Testis (tissue), 2 donors: ENCODE measurements around the gene TNPO3.

ENCODE experiments used
- POLR2A ChIP-seq: fragments of 450-650 bp; IDR thresholded peaks from one replicate; pipeline ENCODE4 v1.6.1; 2017; ENCODE audit warnings: antibody characterized with exemption, mild to moderate bottlenecking, moderate library complexity
- TF ChIP-seq, protein P1 (sequence below), 3 experiments: fragments of 450-650 bp in 2 of 3; fragments of 200-600 bp in 1 of 3; sonication (generic) in 1 of 3; IDR thresholded peaks; one replicate each; pipeline ENCODE4 v1.5.1; 2016 to 2019; ENCODE audit warnings: antibody characterized with exemption in 3 of 3, mild to moderate bottlenecking in 2 of 3, moderate library complexity in 1 of 3

DNA sequence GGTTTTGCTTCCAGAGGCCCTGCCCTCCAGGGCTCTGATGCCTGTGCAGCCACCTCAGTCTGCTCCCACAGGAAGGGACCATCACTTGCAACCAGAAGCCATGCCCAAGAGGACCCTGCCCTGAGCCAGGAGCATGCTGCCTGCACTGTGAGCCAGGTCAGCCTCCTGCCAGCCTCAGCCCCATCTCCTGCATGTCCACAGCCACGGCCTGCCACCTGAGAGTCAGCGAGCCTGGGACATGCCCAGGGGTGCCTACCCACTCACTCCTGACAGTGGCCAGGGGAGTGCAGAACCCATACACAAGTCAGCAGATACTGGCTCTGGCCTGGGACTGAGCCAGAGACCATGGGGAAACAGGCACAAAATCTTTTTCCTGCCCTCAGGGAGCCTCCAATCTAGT lies 137.8 kb downstream of the TNPO3 start:
- no peak for TF ChIP-seq POLR2A
- TF ChIP-seq, protein P1, sequence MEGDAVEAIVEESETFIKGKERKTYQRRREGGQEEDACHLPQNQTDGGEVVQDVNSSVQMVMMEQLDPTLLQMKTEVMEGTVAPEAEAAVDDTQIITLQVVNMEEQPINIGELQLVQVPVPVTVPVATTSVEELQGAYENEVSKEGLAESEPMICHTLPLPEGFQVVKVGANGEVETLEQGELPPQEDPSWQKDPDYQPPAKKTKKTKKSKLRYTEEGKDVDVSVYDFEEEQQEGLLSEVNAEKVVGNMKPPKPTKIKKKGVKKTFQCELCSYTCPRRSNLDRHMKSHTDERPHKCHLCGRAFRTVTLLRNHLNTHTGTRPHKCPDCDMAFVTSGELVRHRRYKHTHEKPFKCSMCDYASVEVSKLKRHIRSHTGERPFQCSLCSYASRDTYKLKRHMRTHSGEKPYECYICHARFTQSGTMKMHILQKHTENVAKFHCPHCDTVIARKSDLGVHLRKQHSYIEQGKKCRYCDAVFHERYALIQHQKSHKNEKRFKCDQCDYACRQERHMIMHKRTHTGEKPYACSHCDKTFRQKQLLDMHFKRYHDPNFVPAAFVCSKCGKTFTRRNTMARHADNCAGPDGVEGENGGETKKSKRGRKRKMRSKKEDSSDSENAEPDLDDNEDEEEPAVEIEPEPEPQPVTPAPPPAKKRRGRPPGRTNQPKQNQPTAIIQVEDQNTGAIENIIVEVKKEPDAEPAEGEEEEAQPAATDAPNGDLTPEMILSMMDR (IDR thresholded peaks at IDR 0.05), result no peak
